A172 (cell line): ENCODE measurements around the gene PLPP3. TPM values are rescaled to one million over a fixed set of nuclear protein-coding genes. Genes with fewer than 3 reads are reported as not detected.

Source experiments
- DNase-seq: peaks from one replicate; pipeline ENCODE4 v3.0.0-alpha.2; 2015; ENCODE audit warnings: low spot score
- total RNA-seq: library from RNA; depleted of rRNA; stranded (reverse); fragments of >200 nt; shearing (Covaris generic); gene quantifications from 2 replicates; pipeline ENCODE4 v1.2.3, GENCODE V29; 2014

The PLPP3 gene
- total RNA-seq, 1 experiment from 2014 or later = 2.8 TPM

GRCh38 chr1:56522680-56523079, 56.7 kb downstream of the PLPP3 start:
- DNase-seq = no peak

- no peak for DNase-seq
Measured at GRCh38 chr1:56520016-56520601, 59.3 kb downstream of the PLPP3 start.

- DNase-seq = no peak
Measured at GRCh38 chr1:56517404-56518130, 61.8 kb downstream of the PLPP3 start.

GRCh38 chr1:56516539-56517252, 62.7 kb downstream of the PLPP3 start:
- DNase-seq = no peak

GRCh38 chr1:56515898-56516538, 63.3 kb downstream of the PLPP3 start:
- no peak for DNase-seq

- no peak for DNase-seq
Measured at GRCh38 chr1:56512724-56513494, 66.5 kb downstream of the PLPP3 start.

GRCh38 chr1:56511766-56512165, 67.6 kb downstream of the PLPP3 start:
- DNase-seq = no peak

GRCh38 chr1:56511364-56511763, 68.0 kb downstream of the PLPP3 start:
- DNase-seq = no peak

GRCh38 chr1:56510642-56511021, 68.7 kb downstream of the PLPP3 start:
- DNase-seq = no peak

- DNase-seq = no peak
Measured at GRCh38 chr1:56509713-56510641, 69.4 kb downstream of the PLPP3 start.

GRCh38 chr1:56508523-56508983, 70.8 kb downstream of the PLPP3 start:
- DNase-seq = no peak

GRCh38 chr1:56507925-56508522, 71.3 kb downstream of the PLPP3 start:
- DNase-seq = no peak

- no peak for DNase-seq
Measured at GRCh38 chr1:56506951-56507491, 72.3 kb downstream of the PLPP3 start.

GRCh38 chr1:56505792-56506743, 73.3 kb downstream of the PLPP3 start:
- no peak for DNase-seq

GRCh38 chr1:56502700-56503245, 76.6 kb downstream of the PLPP3 start:
- no peak for DNase-seq

- no peak for DNase-seq
Measured at GRCh38 chr1:56501888-56502287, 77.5 kb downstream of the PLPP3 start.

GRCh38 chr1:56501426-56501825, 77.9 kb downstream of the PLPP3 start:
- DNase-seq = no peak
